GM12891 (cell line): ENCODE data around the gene RUSC1.

Source experiments
- PAX5 ChIP-seq: IDR thresholded peaks from 2 replicates; pipeline ENCODE4 v1.6.1; 2011; ENCODE audit warnings: low read length, moderate library complexity, mild to moderate bottlenecking; ENCODE audit not compliant: insufficient read depth, severe bottlenecking
- POLR2A ChIP-seq: IDR thresholded peaks from 2 replicates; pipeline ENCODE4 v1.6.1; 2011; ENCODE audit warnings: low read depth, low read length, control low read depth
- POLR2AphosphoS5 ChIP-seq: IDR thresholded peaks from 2 replicates; pipeline ENCODE4 v1.6.1; 2011; ENCODE audit warnings: low read depth, low read length, control low read depth
- POU2F2 ChIP-seq: IDR thresholded peaks from 2 replicates; pipeline ENCODE4 v1.6.1; 2011; ENCODE audit warnings: low read depth, mild to moderate bottlenecking, control low read depth, low read length, moderate library complexity
- SPI1 ChIP-seq: IDR thresholded peaks from 2 replicates; pipeline ENCODE4 v1.6.1; 2011; ENCODE audit warnings: low read depth, low read length, control low read depth
- TAF1 ChIP-seq: IDR thresholded peaks from 2 replicates; pipeline ENCODE4 v1.6.1; 2011; ENCODE audit warnings: low read depth, low read length, control low read depth

DNA sequence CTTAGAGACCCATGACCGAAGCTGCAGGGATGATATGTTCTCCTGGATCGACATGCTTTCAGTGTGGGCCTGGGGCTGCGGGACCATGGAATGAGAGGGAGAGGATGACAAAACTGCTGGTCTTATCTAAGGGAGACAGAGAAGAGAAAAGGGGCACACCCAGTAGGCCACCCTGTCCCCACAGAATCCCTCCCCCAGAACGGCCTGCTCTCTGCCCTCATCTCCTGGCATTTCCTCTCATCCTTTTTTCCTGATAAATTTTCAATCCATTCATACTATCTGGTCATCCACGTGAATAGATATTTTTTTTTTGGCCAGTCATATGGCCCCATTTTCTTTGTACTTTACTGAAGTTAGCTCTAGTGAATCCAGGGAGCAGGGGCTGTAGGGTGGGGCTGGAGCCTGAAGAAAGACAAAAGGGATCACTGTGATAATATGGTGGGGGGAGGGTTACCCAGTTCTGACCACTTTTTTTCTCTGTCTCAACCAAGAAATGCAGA, 19.3 kb upstream of the RUSC1 start, which contains the start of gene PKLR:
- no peak for TF ChIP-seq POLR2A
- no peak for TF ChIP-seq POLR2AphosphoS5
- TF ChIP-seq TAF1 = no peak
- no peak for TF ChIP-seq SPI1
- no peak for TF ChIP-seq POU2F2
- TF ChIP-seq PAX5 = no peak
